Measurements from ENCODE around the gene GSDMA. TPM values are rescaled to one million over a fixed set of nuclear protein-coding genes. Genes with fewer than 3 reads are reported as not detected.

Gene GSDMA
- total and polyA plus RNA-seq, 9 of the 15 experiments (the other 6 are each of a cell fraction or from before 2014, with no cell fraction given) = 0.04 to 0.13 (median 0.07) TPM; not detected in 2

DNA sequence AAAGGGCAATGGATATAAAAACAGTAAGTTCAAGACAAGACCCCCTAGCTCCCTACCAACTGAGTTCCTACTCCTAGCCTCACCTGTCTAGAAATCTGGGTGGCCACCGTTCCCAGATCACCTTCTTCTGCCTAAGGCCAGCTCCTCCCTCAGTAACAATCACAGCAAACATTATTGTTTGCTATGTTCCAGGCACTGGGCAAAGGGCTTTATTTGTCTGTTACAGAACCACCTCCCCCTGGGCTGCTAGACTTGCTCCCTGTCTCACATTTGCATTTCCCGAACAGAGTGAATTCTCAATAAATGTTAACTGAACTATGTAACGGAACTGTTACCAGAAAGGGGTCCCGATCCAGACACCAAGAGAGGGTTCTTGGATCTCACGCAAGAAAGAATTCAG, 28.5 kb upstream of the GSDMA start:
- FAIRE-seq = no peak
- intact Hi-C loops (cut with micrococcal nuclease) (no loop called here), in situ Hi-C loops (cut with MboI) (no loop called here)
- DNase-seq (ENCODE audit: extremely low read depth in 1 of 4, low spot score in 3 of 4) = no peak
- no peaks in the 10 kb centered on the region for H3K36me3 ChIP-seq (ENCODE audit: control insufficient read depth, insufficient read depth, low read length)
- no peaks in the 10 kb centered on the region for H4K20me1 ChIP-seq (replicated peaks; ENCODE audit: control insufficient read depth, insufficient read depth, low read length)
- H3K27ac ChIP-seq (ENCODE audit: extremely low read depth, low read depth, low read length) = no peak overlapping the region
- H3K9ac ChIP-seq (ENCODE audit: insufficient read depth in 1 of 2, low read depth in 2 of 2, low read length in 2 of 2) = no peak overlapping the region
- H3K27me3 ChIP-seq (ENCODE audit: control insufficient read depth in 2 of 2, insufficient read depth in 2 of 2, low read length in 2 of 2) = no peaks in the 10 kb centered on the region
- WGBS (ENCODE audit: insufficient coverage, low coverage, missing lambda C conversion rate) = 45% methylated on average over 5 of the region's 5 CpGs
- no peaks in the 10 kb centered on the region for H3K79me2 ChIP-seq (ENCODE audit: control insufficient read depth, insufficient read depth, low read length)
- no peak overlapping the region for H3K4me2 ChIP-seq (ENCODE audit: insufficient read depth, low read length)
- H2AFZ ChIP-seq (ENCODE audit: low read depth, low read length) = no peak overlapping the region
- CTCF ChIA-PET (ENCODE audit: low intra/inter-chr PET ratio) = interaction anchor here (0.6 kb wide), 1 partner anchor 749 kb away, joined by 3 read pairs; no protein-coding TSS in a partner anchor
- peaks cover 18 to 21% of the 10 kb centered on the region in 2 experiments for H3K4me1 ChIP-seq (replicated peaks in 1 of 2; ENCODE audit: control insufficient read depth in 2 of 2, insufficient read depth in 2 of 2, low read length in 2 of 2)
- TF ChIP-seq, protein P1, sequence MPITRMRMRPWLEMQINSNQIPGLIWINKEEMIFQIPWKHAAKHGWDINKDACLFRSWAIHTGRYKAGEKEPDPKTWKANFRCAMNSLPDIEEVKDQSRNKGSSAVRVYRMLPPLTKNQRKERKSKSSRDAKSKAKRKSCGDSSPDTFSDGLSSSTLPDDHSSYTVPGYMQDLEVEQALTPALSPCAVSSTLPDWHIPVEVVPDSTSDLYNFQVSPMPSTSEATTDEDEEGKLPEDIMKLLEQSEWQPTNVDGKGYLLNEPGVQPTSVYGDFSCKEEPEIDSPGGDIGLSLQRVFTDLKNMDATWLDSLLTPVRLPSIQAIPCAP (CRISPR knock-in tag; IDR thresholded peaks at IDR 0.05; ENCODE audit: borderline replicate concordance) = no peak
- no peak for TF ChIP-seq ATF1 (CRISPR knock-in tag; IDR thresholded peaks at IDR 0.05)
- no peak for TF ChIP-seq ATF1 (tag; IDR thresholded peaks at IDR 0.05)
- TF ChIP-seq, protein P2, sequence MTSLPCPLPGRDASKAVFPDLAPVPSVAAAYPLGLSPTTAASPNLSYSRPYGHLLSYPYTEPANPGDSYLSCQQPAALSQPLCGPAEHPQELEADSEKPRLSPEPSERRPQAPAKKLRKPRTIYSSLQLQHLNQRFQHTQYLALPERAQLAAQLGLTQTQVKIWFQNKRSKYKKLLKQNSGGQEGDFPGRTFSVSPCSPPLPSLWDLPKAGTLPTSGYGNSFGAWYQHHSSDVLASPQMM (CRISPR knock-in tag; IDR thresholded peaks at IDR 0.05) = no peak
- H3K9me1 ChIP-seq (ENCODE audit: control insufficient read depth, insufficient read depth, low read length) = no peaks in the 10 kb centered on the region
- no TSS peak for BruUV-seq (replicated peaks)
- POLR2A ChIA-PET = no interaction called here
- no peak overlapping the region for H3K4me3 ChIP-seq
- no peak for ATAC-seq
- no peaks in the 10 kb centered on the region for H3K9me3 ChIP-seq (replicated peaks; ENCODE audit: control insufficient read depth, insufficient read depth, low read depth, low read length)

DNA sequence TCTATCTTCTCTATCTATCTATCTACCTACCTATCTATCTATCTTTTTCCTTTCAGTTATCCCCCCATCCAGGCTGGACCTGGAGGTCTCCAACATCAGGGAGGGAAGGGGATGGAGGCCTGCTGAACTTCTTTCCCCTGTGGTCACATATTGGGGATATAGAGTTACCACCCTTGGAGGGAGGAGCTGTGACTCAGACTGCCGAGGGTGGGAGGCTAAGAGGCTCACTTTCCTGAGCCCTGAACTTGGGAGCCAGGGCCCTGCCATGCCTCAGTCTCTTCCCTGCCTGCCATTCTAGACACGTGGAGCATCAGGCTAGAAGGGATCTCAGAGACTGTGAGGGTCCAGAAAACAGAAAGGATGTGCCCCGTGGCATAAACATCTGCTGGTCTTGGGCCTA, 26.9 kb upstream of the GSDMA start:
- WGBS (ENCODE audit: insufficient coverage, low coverage, missing lambda C conversion rate) = 38% methylated on average over 3 of the region's 3 CpGs
- 0 out of 2 replicates have a peak, but pooled peaks cover 3% of the 10 kb centered on the region for H4K20me1 ChIP-seq (replicated peaks; ENCODE audit: control insufficient read depth, insufficient read depth, low read length)
- no TSS peak for BruUV-seq (replicated peaks)
- DNase-seq (ENCODE audit: extremely low read depth in 1 of 4, low spot score in 3 of 4) = peak in 1 of 4 experiments; percentile 30
- H2AFZ ChIP-seq (ENCODE audit: low read depth, low read length) = peak overlapping the region; percentile 43; the same call in 1 of the 2 replicates
- intact Hi-C loops (cut with micrococcal nuclease) = no loop called here
- TF ChIP-seq, protein P3, sequence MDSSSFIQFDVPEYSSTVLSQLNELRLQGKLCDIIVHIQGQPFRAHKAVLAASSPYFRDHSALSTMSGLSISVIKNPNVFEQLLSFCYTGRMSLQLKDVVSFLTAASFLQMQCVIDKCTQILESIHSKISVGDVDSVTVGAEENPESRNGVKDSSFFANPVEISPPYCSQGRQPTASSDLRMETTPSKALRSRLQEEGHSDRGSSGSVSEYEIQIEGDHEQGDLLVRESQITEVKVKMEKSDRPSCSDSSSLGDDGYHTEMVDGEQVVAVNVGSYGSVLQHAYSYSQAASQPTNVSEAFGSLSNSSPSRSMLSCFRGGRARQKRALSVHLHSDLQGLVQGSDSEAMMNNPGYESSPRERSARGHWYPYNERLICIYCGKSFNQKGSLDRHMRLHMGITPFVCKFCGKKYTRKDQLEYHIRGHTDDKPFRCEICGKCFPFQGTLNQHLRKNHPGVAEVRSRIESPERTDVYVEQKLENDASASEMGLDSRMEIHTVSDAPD (CRISPR knock-in tag; IDR thresholded peaks at IDR 0.05) = no peak
- TF ChIP-seq ZNF644 (tag; IDR thresholded peaks at IDR 0.05; ENCODE audit: low read depth) = no peak
- TF ChIP-seq ZZZ3 (IDR thresholded peaks at IDR 0.05) = no peak
- TF ChIP-seq HCFC1 (IDR thresholded peaks at IDR 0.05; ENCODE audit: low read depth, low read length) = no peak
- TF ChIP-seq ZNF347 (CRISPR knock-in tag; IDR thresholded peaks at IDR 0.05; ENCODE audit: low read depth) = no peak
- 0 out of 2 replicates have a peak, but pooled peaks have one; percentile 19 for TF ChIP-seq FOSL1 (tag; conservative IDR thresholded peaks at IDR 0.05)
- no peak for TF ChIP-seq HDGF (IDR thresholded peaks at IDR 0.05)
- no peak for TF ChIP-seq ZNF436 (CRISPR knock-in tag; IDR thresholded peaks at IDR 0.05)
- peak; percentile 21 for TF ChIP-seq DACH1 (IDR thresholded peaks at IDR 0.05; ENCODE audit: partially characterized antibody)
- TF ChIP-seq ZNF778 (CRISPR knock-in tag; IDR thresholded peaks at IDR 0.05) = no peak
- TF ChIP-seq NFIC (IDR thresholded peaks at IDR 0.05) = no peak
- no peak overlapping the region for H3K4me3 ChIP-seq
- peak; percentile 62 for FAIRE-seq
- no peaks in the 10 kb centered on the region for H3K27me3 ChIP-seq (ENCODE audit: control insufficient read depth in 2 of 2, insufficient read depth in 2 of 2, low read length in 2 of 2)
- H3K4me1 ChIP-seq (replicated peaks in 1 of 2; ENCODE audit: control insufficient read depth in 2 of 2, insufficient read depth in 2 of 2, low read length in 2 of 2) = peaks cover 20 to 21% of the 10 kb centered on the region in 2 experiments
- H3K79me2 ChIP-seq (ENCODE audit: control insufficient read depth, insufficient read depth, low read length) = no peaks in the 10 kb centered on the region
- no peaks in the 10 kb centered on the region for H3K36me3 ChIP-seq (ENCODE audit: control insufficient read depth, insufficient read depth, low read length)
- ChIA-PET POLR2A (no interaction called here), CTCF (ENCODE audit: low intra/inter-chr PET ratio) (no interaction called here)
- in situ Hi-C loops (cut with MboI) = no loop called here
- no peak overlapping the region for H3K4me2 ChIP-seq (ENCODE audit: insufficient read depth, low read length)
- H3K9me3 ChIP-seq (replicated peaks; ENCODE audit: control insufficient read depth, insufficient read depth, low read depth, low read length) = no peaks in the 10 kb centered on the region
- H3K9ac ChIP-seq (ENCODE audit: insufficient read depth in 1 of 2, low read depth in 2 of 2, low read length in 2 of 2) = peak overlapping the region in 1 of 2 experiments; percentile 43; a peak in 1 of 4 replicates
- H3K9me1 ChIP-seq (ENCODE audit: control insufficient read depth, insufficient read depth, low read length) = no peaks in the 10 kb centered on the region
- H3K27ac ChIP-seq (ENCODE audit: extremely low read depth, low read depth, low read length) = no peak overlapping the region
- 0 out of 3 replicates have a peak, but pooled peaks have one; percentile 30 for ATAC-seq

Data from K562 (cell line).